Erythroblast (primary cell): ENCODE data around the gene FBLN7.
"Not testable (repeated sequence)": the region's sequence is repeated elsewhere in the genome, so short reads cannot be mapped to it uniquely, and the experiment has no call there.

Experiments used
- GATA1 ChIP-seq: IDR thresholded peaks from 2 replicates; pipeline ENCODE4 v1.6.1; 2011; ENCODE audit warnings: low read depth, mild to moderate bottlenecking, control low read depth, low read length, moderate library complexity
- POLR2A ChIP-seq: IDR thresholded peaks from 2 replicates; pipeline ENCODE4 v1.6.1; 2011; ENCODE audit warnings: mild to moderate bottlenecking, low read length

DNA sequence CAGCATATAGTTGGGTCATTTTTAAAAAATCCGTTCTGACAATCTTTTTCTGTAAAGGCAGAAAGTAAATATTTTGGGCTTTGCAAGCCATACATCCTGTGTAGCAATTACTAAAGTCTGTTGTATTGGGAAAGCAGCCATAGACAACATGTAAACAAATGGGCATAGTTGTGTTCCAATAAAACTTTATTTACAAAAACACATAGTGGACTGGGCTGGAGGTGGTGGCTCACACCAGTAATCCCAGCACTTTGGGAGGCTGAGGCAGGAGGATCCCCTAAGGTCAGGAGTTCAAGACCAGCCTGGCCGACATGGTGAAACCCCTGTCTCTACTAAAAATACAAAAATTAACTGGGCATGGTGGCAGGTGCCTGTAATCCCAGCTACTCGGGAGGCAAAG is 69.7 kb downstream of the FBLN7 start:
- not testable (repeated sequence) for TF ChIP-seq POLR2A, GATA1
